HepG2 (cell line): ENCODE data around the gene PHRF1. TPM values are rescaled to one million over a fixed set of nuclear protein-coding genes. Genes with fewer than 3 reads are reported as not detected.

Source experiments
- ETV6 ChIP-seq: sonication (generic); formaldehyde crosslinking; conservative IDR thresholded peaks from 2 replicates; pipeline ENCODE4 v1.4.0; 2020; ENCODE audit warnings: missing genetic modification reagents
- LCORL ChIP-seq, 2 experiments: fragments of 450-650 bp in 1 of 2; sonication (generic) in 1 of 2; formaldehyde crosslinking in 1 of 2; IDR thresholded peaks; 2 replicates each; pipeline versions ENCODE4 v1.5.0 to v1.6.1; 2017 to 2020; ENCODE audit warnings: antibody characterized with exemption in 1 of 2, missing genetic modification reagents in 1 of 2
- PCBP1 ChIP-seq: fragments of 200-400 bp; formaldehyde crosslinking; IDR thresholded peaks from 2 replicates; pipeline ENCODE4 v1.6.1; 2017; ENCODE audit warnings: mild to moderate bottlenecking, low read depth, low read length, borderline replicate concordance
- PITX1 ChIP-seq: sonication (generic); formaldehyde crosslinking; IDR thresholded peaks from 2 replicates; pipeline ENCODE4 v1.5.1; 2020; ENCODE audit warnings: mild to moderate bottlenecking, missing genetic modification reagents
- RARA ChIP-seq: IDR thresholded peaks from 2 replicates; pipeline ENCODE4 v1.6.1; 2016; ENCODE audit warnings: missing genetic modification reagents, missing compliant biosample characterization
- RXRB ChIP-seq: IDR thresholded peaks from 2 replicates; pipeline ENCODE4 v1.6.1; 2016; ENCODE audit warnings: borderline replicate concordance, missing genetic modification reagents, missing compliant biosample characterization
- TMF1 ChIP-seq: sonication (generic); formaldehyde crosslinking; IDR thresholded peaks from 2 replicates; pipeline ENCODE4 v1.8.1; 2022; ENCODE audit warnings: low read depth, missing genetic modification reagents
- ZBTB49 ChIP-seq: sonication (generic); formaldehyde crosslinking; IDR thresholded peaks from 2 replicates; pipeline ENCODE4 v1.4.0; 2020; ENCODE audit warnings: missing genetic modification reagents, borderline replicate concordance
- ZMAT5 ChIP-seq: sonication (generic); formaldehyde crosslinking; IDR thresholded peaks from 2 replicates; pipeline ENCODE4 v1.5.0; 2020; ENCODE audit warnings: mild to moderate bottlenecking, low read depth, missing genetic modification reagents, borderline replicate concordance
- ZNF12 ChIP-seq: sonication (generic); formaldehyde crosslinking; IDR thresholded peaks from 2 replicates; pipeline ENCODE4 v1.5.0; 2020; ENCODE audit warnings: missing genetic modification reagents
- ZNF552 ChIP-seq: sonication (generic); formaldehyde crosslinking; IDR thresholded peaks from 2 replicates; pipeline ENCODE4 v1.9.0; 2022; ENCODE audit warnings: missing genetic modification reagents, mild to moderate bottlenecking, borderline replicate concordance
- ZNF598 ChIP-seq: sonication (generic); formaldehyde crosslinking; IDR thresholded peaks from 2 replicates; pipeline ENCODE4 v1.5.1; 2020; ENCODE audit warnings: mild to moderate bottlenecking, missing genetic modification reagents, borderline replicate concordance
- ZNF687 ChIP-seq: sonication (generic); formaldehyde crosslinking; IDR thresholded peaks from 2 replicates; pipeline ENCODE4 v1.5.1; 2020; ENCODE audit warnings: mild to moderate bottlenecking, missing genetic modification reagents, moderate library complexity
- polyA plus RNA-seq, 8 experiments: library from polyadenylated mRNA; depleted of rRNA in 3 of 8; stranded (reverse) in 7 of 8; unstranded in 1 of 8; fragments of >200 nt; fragmentation: Illumina TruSeq in 4 of 8; extraction: Trizol in 4 of 8; gene quantifications; 2 replicates each; pipeline versions ENCODE4 v1.2.1 to v1.2.3, GENCODE V29; 2011 to 2016; ENCODE audit warnings: low read depth in 4 of 8, missing spikeins in 1 of 8, mixed read lengths in 1 of 8; ENCODE audit not compliant: insufficient read depth in 1 of 8
- total RNA-seq, 5 experiments: library from RNA; depleted of rRNA; stranded (reverse); fragments of >200 nt; fragmentation: Illumina TruSeq; extraction: Trizol; gene quantifications; 2 replicates each; pipeline ENCODE4 v1.2.3, GENCODE V29; 2016; ENCODE audit warnings: low read depth in 1 of 5

PHRF1 gene
- total and polyA plus RNA-seq, 2 of the 13 experiments (the other 11 are each of a cell fraction or from before 2014, with no cell fraction given): 8.2 to 16.7 TPM

GRCh38 chr11:553083-553987, 22.9 kb upstream of the PHRF1 start (continued):
- TF ChIP-seq ETV6 (CRISPR knock-in tag) (no peak), RXRB (CRISPR knock-in tag) (peak; percentile 27; the same call in 1 of the 2 replicates), ZMAT5 (CRISPR knock-in tag) (no peak), LCORL (IDR thresholded peaks at IDR 0.05) (no peak), LCORL (CRISPR knock-in tag; IDR thresholded peaks at IDR 0.05) (peak; percentile 36; the same call in 1 of the 2 replicates), PCBP1 (0 out of 2 replicates have a peak, but pooled peaks have one; percentile 39), RARA (CRISPR knock-in tag) (peak; percentile 84), TMF1 (CRISPR knock-in tag) (no peak), ZNF687 (CRISPR knock-in tag) (peak; percentile 12), ZNF552 (CRISPR knock-in tag) (no peak), ZBTB49 (CRISPR knock-in tag) (no peak), ZNF12 (CRISPR knock-in tag) (no peak), PITX1 (CRISPR knock-in tag) (no peak), ZNF598 (CRISPR knock-in tag) (0 out of 2 replicates have a peak, but pooled peaks have one; percentile 32)
